ENCODE results near the gene GPS1. TPM values are rescaled to one million over a fixed set of nuclear protein-coding genes. Genes with fewer than 3 reads are reported as not detected.

Gene GPS1
- total RNA-seq, 3 donors from 2014 or later (not counting 1 experiment from before 2014, with no cell fraction given), result 78.9 to 87.6 (median 85.3) TPM

GRCh38 chr17:82043507-82043906 is 8.2 kb upstream of the GPS1 start:
- intact Hi-C loops (cut with micrococcal nuclease), result no loop called here
- no peak for ATAC-seq

GRCh38 chr17:82045936-82046484 is 5.7 kb upstream of the GPS1 start:
- H3K36me3 ChIP-seq (ENCODE audit: control insufficient read depth, insufficient read depth, low read length), result no peaks in the 10 kb centered on the region
- no peaks in the 10 kb centered on the region for H3K9me3 ChIP-seq (ENCODE audit: control insufficient read depth, insufficient read depth, low read length)
- H3K27ac ChIP-seq (ENCODE audit: low read length), result no peak overlapping the region
- no peak for DNase-seq
- Mint-ChIP-seq H3K9me3 (no peaks in the 10 kb centered on the region), H3K4me1 (peaks cover 0 to 10% of the 10 kb centered on the region in 2 donors), H3K4me3 (no peak overlapping the region), H3K27me3 (ENCODE audit: low read depth in 2 of 2) (no peaks in the 10 kb centered on the region), H3K36me3 (no peaks in the 10 kb centered on the region), H3K27ac (no peak overlapping the region)
- H3K4me1 ChIP-seq (ENCODE audit: control insufficient read depth, insufficient read depth, low read length), result peaks cover 9% of the 10 kb centered on the region
- intact Hi-C loops (cut with micrococcal nuclease), result no loop called here
- TF ChIP-seq CTCF (IDR thresholded peaks at IDR 0.05), result no peak
- no peak for ATAC-seq
- no peak overlapping the region for H3K4me3 ChIP-seq (ENCODE audit: low read length)
- no peaks in the 10 kb centered on the region for H3K27me3 ChIP-seq (ENCODE audit: control insufficient read depth, insufficient read depth, low read length)
- WGBS (ENCODE audit: insufficient coverage), result 91% methylated on average over 14 of the region's 14 CpGs

More at GRCh38 chr17:82043507-82043906, 8.2 kb upstream of the GPS1 start:
- H3K27ac Mint-ChIP-seq, result no peak overlapping the region
- no peak for DNase-seq
- no peaks in the 10 kb centered on the region for H3K36me3 Mint-ChIP-seq
- Histone ChIP-seq H3K4me3 (ENCODE audit: low read length) (no peak overlapping the region), H3K27me3 (ENCODE audit: control insufficient read depth, insufficient read depth, low read length) (no peaks in the 10 kb centered on the region), H3K9me3 (ENCODE audit: control insufficient read depth, insufficient read depth, low read length) (no peaks in the 10 kb centered on the region), H3K36me3 (ENCODE audit: control insufficient read depth, insufficient read depth, low read length) (no peaks in the 10 kb centered on the region), H3K4me1 (ENCODE audit: control insufficient read depth, insufficient read depth, low read length) (no peaks in the 10 kb centered on the region), H3K27ac (ENCODE audit: low read length) (no peak overlapping the region)
- H3K27me3 Mint-ChIP-seq (ENCODE audit: low read depth in 2 of 2), result no peaks in the 10 kb centered on the region
- WGBS (ENCODE audit: insufficient coverage), result 88% methylated on average over 16 of the region's 16 CpGs
- no peak overlapping the region for H3K4me3 Mint-ChIP-seq
- H3K9me3 Mint-ChIP-seq, result no peaks in the 10 kb centered on the region
- no peaks in the 10 kb centered on the region for H3K4me1 Mint-ChIP-seq
- no peak for TF ChIP-seq CTCF (IDR thresholded peaks at IDR 0.05)

GRCh38 chr17:82046903-82047302 is 4.8 kb upstream of the GPS1 start:
- Histone ChIP-seq H3K4me3 (ENCODE audit: low read length) (no peak overlapping the region), H3K27me3 (ENCODE audit: control insufficient read depth, insufficient read depth, low read length) (no peaks in the 10 kb centered on the region), H3K4me1 (ENCODE audit: control insufficient read depth, insufficient read depth, low read length) (peaks cover 10% of the 10 kb centered on the region), H3K9me3 (ENCODE audit: control insufficient read depth, insufficient read depth, low read length) (no peaks in the 10 kb centered on the region), H3K27ac (ENCODE audit: low read length) (no peak overlapping the region), H3K36me3 (ENCODE audit: control insufficient read depth, insufficient read depth, low read length) (no peaks in the 10 kb centered on the region)
- Mint-ChIP-seq H3K36me3 (no peaks in the 10 kb centered on the region), H3K27ac (no peak overlapping the region), H3K27me3 (ENCODE audit: low read depth in 2 of 2) (no peaks in the 10 kb centered on the region), H3K4me1 (peaks cover 0 to 11% of the 10 kb centered on the region in 2 donors), H3K9me3 (no peaks in the 10 kb centered on the region), H3K4me3 (no peak overlapping the region)
- TF ChIP-seq CTCF (IDR thresholded peaks at IDR 0.05), result no peak
- DNase-seq (no peak), ATAC-seq (no peak)
- WGBS (ENCODE audit: insufficient coverage), result 96% methylated on average over 21 of the region's 21 CpGs
- intact Hi-C loops (cut with micrococcal nuclease), result no loop called here

GRCh38 chr17:82047379-82047778 is 4.3 kb upstream of the GPS1 start:
- intact Hi-C loops (cut with micrococcal nuclease), result no loop called here
- 92% methylated on average over 24 of the region's 24 CpGs for WGBS (ENCODE audit: insufficient coverage)
- Histone ChIP-seq H3K9me3 (ENCODE audit: control insufficient read depth, insufficient read depth, low read length) (no peaks in the 10 kb centered on the region), H3K27me3 (ENCODE audit: control insufficient read depth, insufficient read depth, low read length) (no peaks in the 10 kb centered on the region), H3K36me3 (ENCODE audit: control insufficient read depth, insufficient read depth, low read length) (no peaks in the 10 kb centered on the region), H3K4me1 (ENCODE audit: control insufficient read depth, insufficient read depth, low read length) (peaks cover 14% of the 10 kb centered on the region), H3K4me3 (ENCODE audit: low read length) (no peak overlapping the region), H3K27ac (ENCODE audit: low read length) (no peak overlapping the region)
- no peak overlapping the region for H3K4me3 Mint-ChIP-seq
- no peak for TF ChIP-seq CTCF (IDR thresholded peaks at IDR 0.05)
- no peak overlapping the region for H3K27ac Mint-ChIP-seq
- H3K4me1 Mint-ChIP-seq, result peaks cover 0 to 11% of the 10 kb centered on the region in 2 donors
- no peak for ATAC-seq
- no peaks in the 10 kb centered on the region for H3K36me3 Mint-ChIP-seq
- H3K27me3 Mint-ChIP-seq (ENCODE audit: low read depth in 2 of 2), result no peaks in the 10 kb centered on the region
- no peak for DNase-seq
- no peaks in the 10 kb centered on the region for H3K9me3 Mint-ChIP-seq
